ENCODE data around the gene FNDC3B.
"Not testable (repeated sequence)": the region's sequence is repeated elsewhere in the genome, so short reads cannot be mapped to it uniquely, and the experiment has no call there.

The FNDC3B gene

DNA sequence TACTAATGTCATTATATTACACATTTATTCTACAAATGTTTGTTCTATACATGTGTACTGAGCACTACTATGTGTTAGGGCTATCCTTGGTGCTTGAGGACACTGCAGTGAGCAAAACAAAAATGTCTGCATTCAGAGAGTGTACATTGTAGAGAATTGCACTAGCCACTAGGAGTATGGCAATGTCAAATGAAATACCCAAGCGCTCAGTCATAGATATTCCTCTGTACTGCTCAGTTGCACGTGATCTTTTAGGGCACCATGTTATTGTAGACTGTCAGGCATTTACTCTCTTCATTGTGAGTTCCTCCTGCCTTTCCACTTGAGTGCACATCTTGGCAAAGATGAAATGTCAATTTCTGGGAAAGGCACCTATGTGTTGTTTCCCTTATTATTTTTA lies 36.8 kb downstream of the FNDC3B start:
- DNase-seq = no peak

DNA sequence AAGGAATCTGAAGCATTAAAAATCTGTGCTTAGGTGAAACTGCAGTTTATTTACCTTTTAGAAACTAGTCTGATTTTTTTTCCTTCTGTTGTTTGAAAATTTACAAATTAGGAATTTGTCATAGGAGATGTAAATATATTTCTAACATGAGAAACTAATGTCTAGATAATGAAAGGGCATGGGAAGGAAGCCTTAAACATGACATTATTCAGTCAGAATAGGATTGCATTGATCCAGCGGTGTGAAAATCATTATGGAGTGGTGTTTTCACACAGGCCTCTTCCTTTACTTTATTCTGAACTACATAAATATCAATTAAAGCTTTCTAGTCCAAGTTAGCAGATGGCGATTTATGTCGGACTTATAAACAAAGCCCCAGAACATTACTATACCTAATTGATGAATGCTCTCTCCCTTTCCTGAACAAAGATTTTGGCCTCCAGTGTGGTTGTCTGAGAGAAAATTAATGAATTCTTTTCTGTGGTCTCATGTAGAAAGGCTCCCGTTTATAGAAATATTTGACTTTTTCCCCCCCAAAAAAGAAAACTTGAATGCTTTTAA lies 37.9 kb downstream of the FNDC3B start:
- no peak for DNase-seq

DNA sequence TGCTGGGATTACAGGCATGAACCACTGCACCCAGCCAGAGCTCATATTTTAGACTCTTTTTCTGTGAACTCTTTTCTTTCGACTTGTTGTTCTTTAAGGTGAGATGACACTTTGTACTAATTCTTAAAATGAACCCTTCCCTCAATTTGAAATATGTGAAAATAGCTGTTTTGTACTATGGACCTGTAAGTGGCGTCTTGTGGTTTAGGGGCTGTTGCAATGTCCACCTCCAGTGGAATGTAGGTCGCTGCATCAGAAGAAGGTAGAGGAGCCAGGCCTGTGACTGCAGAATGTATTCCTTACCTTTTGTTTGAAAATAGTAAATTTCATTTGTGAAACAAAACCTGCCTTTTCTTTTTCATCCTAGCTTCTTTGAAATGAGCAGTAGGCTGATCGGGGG lies 38.9 kb downstream of the FNDC3B start:
- DNase-seq = no peak

DNA sequence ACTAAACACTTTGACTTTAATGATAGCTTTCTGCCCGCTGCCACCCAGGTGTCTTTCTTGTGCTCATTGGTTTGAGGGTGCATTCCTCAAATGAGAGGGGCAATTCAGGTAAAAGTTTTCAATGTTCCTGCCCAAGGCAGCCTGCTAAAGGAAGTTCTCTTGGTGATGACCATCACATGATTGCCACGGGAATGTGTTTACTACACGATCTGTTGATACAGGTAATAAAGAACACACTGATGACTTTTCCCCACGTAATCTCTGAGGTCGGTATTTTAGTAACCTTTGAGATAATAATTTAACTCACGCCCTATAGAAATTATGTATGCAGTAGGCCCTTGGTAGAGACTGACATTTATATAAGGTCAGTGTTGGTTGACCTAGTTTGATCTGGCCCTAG lies 39.3 kb downstream of the FNDC3B start:
- DNase-seq = no peak

DNA sequence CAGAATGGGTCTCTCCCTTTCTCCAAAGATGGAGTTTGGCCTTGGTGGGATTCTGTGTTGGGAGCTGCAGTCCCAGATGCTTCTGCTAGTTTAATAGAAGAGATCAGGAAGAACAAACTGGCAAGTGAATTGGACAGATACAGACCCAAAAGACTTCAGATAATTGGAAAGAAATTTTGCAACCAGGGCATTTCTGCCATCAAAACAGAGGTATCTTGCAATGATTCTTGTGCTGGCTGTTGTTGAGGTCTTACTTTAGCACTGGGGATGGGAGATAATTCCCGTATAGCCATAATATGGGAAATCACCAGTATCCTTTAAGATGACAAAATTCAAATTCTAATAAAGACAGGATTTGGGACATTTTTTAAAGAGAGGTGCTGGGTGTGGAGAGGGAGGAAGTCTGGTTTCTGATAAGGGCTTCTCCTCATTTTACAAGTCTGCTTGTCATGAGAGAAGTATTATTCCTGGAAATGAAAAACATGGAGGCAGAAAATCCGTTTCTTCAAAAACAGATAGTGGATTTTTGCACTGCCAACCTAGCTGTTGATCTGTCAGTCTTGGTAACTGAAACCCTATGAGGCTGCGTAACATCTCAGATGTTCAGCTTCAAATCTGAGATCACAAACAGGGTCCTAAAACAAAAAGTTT lies 40.1 kb downstream of the FNDC3B start:
- DNase-seq = no peak

DNA sequence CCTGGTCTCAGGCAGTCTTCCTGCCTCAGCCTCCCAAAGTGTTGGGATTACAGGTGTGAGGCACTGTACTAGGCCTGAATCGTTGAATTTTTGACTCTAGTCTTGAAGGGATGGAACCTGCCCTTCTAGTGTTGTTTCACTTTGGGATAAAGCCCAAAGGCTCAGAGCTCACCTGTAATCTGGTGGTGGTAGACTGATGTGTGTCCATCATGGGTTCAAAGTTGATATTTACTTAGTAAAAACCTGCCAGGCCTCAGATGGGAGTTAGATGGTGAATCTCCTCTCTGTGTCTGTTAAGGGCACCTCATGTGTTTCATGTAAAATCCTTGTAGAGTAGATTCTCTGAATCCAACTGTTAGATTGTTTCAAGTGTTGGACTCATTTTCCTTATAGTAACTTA lies 41.1 kb downstream of the FNDC3B start:
- no peak for DNase-seq

DNA sequence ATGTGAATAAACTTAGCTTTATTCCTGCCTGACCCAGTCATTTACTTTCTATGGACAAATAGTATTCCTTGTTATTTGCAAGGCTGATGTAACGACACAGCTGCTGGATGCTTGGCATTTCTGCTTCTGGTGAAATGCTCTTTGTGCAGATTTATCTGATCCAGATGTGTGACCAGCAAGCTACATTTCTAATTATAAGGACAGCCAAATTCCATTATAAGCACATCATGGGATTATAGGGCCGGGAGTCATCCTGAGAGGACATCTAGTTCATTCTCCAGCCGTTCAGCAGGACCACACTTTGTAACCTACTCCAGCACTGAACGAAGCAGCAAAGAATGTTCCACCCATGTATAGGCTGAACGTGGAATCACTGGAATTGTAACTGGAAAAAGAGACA lies 42.9 kb downstream of the FNDC3B start:
- no peak for DNase-seq

DNA sequence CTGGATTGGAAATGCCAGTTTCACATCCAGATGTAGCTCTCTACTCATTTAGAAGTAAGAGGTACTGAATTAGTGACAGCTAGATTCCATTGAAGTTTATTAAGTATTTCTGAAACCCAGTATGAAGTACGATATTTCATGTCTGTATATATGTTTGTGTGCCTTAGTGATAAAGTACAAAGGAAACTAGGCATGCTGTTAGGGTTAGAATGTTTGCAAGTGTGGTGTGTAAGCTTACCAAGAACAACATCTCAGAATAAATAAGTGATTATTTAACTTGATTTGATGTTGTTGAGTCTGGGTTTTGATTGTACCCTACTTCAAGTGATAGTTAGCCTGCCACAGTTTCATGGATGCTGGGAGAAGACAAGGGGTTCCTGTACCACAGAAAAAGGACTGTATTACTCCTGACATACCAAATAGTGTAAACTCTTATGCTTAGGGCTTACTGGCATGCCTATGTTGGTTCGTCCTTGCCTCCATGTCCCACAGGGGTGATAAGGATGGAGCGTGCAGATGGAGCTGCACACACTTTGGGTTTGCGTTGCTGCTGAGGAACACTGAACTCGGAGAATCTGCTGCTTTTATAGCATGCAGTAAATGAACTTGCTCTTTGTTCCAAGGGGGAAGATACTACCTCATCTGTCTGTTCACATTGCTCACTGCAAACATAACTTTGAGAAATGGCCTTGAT lies 43.6 kb downstream of the FNDC3B start:
- no peak for DNase-seq

DNA sequence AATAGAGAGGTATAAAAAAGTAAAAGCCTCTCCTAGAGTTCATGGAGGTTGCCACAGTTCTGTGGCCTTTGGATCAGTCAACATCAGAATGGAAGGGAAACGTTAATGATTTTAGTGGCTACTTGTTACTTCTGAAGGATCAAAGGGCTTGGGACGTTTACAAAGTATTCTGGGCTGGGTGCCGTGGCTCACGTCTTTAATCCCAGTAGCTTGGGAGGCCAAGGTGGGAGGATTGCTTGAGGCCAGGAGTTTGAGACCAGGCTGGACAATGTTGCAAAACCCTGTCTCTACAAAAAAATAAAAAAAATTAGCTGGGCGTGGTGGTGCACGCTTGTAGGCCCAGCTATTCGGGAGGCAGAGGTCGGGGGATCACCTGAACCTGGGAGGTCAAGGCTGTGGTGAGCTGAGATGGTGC lies 44.6 kb downstream of the FNDC3B start:
- no peak for DNase-seq

DNA sequence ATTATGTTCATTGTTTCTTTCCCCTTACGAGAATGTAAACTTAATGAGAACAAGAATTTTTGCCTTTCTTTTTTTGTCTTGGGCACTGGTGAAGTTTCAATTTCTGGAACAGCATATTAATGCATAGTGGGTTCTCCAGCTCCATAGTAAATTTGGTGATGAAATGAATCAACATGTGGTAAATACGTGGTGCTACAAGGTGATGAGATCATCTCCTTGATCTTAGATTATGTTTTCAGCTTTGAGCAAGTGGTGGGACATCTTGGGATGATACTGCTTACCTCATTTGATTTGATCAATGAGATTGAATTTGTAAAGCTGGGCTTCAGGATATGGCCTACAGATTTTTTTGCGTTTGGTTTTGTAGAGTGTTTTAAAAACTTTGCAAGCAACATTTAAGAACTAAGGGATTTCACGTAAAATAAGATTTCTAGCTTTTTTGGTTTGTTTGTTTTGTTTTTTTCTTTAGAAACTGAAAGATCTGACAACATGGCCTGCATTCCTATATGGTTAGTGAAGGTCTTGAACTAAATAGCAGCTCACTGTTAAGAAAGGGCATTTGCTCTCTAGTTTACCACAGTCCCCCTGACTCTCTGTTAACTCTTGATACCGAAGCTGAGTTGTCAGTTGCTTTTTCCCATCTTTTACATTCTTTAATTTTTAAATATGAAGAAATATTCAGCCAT lies 45.6 kb downstream of the FNDC3B start:
- DNase-seq = no peak

DNA sequence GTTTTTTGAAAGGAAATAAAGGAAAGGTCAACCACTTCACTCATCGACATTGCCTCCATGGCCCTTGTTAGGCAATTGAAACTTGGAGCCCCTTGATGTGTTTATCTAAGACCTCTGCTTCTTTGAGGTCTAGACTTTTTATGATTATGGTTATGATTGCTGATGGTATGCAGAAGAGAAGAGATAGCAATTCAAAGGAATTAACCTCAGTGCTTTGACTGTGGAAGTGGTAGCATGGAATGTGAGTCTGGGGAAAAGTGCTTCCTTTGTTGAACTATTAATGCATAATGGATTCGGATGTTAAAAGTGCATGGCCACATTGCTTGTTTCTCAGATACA lies 46.1 kb downstream of the FNDC3B start:
- no peak for DNase-seq

DNA sequence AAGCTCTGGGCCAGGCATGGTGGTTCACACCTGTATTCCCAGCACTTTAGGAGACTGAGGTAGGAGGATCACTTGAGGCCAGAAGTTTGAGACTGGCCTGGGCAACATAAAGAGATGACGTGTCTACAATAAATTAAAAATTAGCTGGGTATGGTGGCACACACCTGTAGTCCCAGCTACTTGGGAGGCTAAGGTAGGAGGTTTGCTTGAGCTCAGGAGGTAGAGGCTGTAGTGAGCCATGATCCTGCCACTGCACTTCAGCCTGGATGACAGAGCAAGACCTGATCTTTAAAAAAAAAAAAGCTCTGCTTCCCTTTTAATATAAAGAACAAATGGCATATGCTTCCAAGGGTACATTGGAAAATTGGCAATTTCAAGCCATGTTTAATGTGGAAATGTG lies 46.7 kb downstream of the FNDC3B start:
- no peak for DNase-seq

DNA sequence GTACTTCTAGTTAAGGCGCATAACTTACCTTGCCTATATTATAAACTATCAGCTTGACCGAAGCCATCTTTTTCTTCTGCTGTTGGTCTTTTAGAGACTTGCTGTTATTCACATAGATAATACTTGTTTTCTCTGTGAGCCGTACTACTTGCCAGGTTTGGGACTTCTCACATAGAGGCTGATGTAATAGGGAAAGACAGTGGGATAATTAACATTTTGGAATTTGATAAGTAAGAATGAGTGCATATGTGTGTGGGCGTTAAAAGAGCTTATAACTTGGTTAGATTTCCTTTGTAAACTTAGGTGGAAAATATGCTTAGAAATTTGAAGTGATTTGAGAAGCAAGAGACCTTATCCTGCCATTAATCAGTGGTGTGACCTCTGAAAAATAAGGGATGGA lies 47.8 kb downstream of the FNDC3B start:
- DNase-seq = no peak

DNA sequence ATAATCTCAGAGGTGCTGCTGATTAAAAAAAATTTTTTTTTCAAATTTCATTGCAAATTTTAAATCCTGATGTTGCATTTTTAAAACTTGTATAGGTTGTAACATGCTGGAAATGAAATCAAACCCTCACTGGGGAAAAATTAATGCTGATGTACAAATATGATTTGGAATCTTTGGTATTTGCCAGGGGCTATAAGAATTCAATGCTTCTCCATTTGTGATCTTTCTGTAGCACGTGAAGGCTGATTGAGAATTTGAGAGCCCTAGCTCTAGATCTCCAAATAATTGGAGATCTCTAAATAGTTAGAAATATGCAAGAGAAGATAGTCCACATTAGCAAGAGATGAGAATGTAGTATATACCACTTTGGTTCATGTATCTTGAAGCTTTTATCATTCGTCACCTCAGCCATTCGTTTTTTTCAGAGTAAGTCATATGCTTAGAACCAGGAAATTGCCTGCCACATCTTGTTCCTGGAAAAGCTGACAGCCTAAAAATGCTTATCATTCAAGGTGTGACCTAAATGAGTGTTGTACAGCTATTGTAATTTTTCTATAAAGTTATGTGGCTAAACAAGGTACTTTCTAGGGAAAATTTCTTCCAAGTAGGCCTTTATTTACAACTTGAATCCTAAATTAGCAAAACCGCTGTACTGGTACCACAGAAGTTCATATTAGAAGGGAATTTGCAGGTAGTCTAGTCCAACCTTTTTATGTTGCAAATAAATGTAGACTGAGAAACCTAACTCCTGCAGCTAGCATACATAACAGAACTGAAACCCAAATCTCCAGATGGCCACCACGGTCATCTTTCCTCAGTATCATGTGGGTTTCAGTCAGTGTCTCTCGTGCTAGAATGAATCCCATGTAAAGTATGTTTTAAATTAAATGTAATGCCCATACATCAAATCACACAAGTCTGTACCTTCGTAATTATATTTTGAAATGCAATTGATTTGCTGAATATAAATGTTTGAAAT lies 48.5 kb downstream of the FNDC3B start:
- no peak for DNase-seq

DNA sequence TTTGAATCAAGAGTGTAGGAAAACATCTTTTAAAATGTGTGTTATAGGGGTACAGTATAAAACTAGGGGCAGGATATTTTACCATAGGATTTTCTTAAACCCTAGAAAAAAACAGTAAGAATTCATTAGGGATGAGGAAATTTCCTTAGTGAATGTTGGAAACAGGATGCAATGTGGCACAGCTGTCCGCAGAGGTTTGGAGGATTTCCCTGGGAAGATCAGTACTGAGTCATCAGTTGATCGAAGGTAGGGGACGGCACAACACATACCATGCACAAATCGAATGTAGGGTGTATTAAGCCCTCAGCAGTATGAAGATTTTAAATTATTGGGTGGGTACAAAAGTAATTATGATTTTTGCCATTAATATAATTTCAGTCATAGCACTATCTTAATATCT lies 49.9 kb downstream of the FNDC3B start:
- no peak for DNase-seq

DNA sequence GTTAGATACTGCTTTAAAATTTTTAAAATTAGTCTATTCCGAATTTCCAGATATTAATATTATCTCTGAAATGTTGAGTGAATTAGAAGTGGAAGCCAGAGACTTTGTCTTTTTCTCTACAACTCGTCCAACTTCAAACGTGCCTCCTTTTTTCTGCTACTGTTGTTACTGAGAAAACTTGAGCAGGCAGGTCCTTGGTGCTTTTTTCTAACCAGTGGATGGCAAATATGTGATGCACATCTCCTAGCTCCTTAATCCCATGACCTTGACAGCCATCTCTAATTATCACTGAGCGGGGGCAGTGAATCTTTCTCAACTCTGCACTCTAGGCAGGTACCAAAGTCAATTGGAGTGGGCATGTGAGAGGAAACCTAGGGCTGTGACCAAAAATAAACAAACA lies 50.7 kb downstream of the FNDC3B start:
- DNase-seq = no peak

DNA sequence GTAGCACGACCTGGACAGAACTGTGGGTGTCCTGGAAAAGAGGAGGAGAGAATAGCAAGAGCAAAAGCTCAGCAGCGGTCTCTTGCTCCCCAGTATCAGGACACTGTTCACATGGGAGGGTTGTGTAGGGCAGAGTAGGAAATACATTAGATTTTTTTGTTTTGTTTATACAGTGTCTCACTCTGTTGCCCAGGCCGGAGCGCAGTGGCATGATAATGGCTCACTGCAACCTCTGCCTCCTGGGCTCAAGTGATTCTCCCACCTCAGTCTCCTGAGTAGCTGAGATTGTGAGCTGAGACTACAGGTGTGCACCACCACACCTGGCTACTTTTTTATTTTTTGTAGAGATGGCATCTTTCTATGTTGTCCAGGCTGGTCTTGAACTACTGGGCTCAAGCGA lies 53.3 kb downstream of the FNDC3B start:
- DNase-seq = no peak

DNA sequence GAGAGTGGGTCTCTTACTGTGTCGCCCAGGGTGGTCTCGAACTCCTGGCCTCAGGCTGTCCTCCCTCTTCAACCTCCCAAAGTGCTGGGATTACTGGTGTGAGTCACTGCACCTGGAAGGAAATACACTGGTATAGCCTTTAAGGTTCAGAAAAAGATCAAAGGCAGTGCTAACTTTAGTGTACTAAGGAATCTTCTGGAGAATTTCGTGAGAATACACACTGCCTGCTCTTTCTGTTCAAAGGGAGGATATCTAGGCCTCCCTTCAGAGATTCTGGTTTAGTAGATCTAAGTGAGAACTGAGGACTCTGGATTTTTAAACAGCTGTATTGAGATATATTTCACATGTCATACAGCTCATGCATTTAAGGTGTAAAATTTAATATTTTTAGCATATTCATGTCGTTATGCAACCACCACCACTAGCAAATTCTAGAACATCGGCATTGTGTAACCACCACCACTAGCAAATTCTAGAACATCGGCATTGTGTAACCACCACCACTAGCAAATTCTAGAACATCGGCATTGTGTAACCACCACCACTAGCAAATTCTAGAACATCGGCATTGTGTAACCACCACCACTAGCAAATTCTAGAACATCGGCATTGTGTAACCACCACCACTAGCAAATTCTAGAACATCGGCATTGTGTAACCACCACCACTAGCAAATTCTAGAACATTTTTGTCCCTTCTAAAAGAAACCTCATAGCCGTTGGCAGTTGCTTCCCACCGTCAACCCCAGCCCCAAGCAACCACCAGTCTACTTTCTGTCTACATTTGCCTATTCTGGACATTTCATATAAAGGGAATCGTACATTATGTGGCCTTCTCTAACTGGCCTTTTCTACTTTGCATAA lies 54.4 kb downstream of the FNDC3B start:
- DNase-seq = not testable (repeated sequence)

DNA sequence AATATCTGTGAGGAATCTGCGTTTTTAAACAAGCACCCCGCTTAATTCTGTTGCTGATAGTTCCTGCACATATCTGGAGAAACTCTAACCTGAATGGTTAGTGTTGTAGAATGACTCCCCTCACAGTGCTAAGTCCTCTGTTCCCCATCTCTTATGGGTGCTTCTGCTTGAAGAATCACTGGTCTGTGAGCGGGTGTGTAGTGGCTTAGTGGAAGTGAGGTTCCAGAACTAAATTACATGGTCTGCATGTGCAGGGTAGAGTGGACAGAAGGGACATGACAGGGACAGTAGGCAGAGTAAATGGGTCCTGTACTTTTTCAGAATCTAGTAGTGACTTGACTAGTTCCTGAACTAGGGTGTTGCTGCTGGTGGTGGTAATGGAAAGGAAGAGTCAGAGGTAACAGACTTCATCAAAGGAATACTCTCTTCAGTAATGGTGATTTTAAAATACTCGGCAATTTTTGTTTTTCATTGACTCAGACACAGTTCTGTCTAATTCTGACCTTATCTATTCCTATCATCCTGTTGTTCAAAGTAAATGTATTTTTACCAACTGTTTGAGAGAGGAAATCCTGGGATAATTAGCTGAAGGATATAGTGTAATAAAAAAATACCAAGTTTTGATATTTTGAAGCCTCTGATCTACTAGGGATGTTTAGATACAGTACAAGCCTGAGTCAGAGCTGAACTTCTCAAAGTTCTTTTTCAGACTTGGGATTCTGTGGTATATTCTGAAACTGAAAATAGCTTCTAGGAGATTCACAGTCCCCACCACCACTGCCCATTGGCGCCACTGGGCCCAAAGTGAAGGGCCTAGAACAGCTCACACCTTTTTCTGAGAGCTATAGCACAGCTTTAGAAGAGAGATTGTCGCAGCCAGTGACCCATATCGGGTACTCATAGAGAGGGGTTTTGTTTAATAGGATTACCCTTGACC lies 55.5 kb downstream of the FNDC3B start:
- DNase-seq = no peak

DNA sequence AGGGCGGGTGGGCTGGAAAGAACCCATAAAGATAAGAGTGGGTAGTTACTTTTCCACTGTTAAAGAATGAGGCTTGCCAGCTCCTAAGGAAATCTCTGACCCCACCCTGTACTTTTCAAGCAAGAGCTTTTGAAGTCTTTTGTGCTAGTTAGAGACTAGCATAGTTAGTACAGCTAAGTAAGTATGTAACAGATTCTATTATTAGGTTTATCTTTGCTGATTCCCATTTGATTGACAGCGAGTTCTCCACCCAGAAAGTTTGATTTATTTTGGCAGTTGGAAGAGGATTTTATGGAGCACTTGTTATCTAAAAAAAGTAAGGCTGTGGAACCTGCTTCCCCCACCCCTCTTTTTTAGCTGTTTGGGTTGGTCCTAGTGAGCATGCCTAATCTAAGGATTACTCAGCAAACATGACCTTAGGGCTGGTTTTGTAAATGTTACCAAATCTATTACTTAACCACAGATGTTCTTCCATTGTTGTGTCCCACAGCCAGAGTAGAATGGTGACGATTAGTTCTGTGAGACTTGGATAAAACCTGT lies 57.6 kb downstream of the FNDC3B start:
- DNase-seq = no peak
